ENCODE data around the gene ALDH16A1. TPM values are rescaled to one million over a fixed set of nuclear protein-coding genes. Genes with fewer than 3 reads are reported as not detected.
"Not testable (repeated sequence)": the region's sequence is repeated elsewhere in the genome, so short reads cannot be mapped to it uniquely, and the experiment has no call there.

The ALDH16A1 gene
- total RNA-seq, 1 donor from 2014 or later, result 7.7 TPM

DNA sequence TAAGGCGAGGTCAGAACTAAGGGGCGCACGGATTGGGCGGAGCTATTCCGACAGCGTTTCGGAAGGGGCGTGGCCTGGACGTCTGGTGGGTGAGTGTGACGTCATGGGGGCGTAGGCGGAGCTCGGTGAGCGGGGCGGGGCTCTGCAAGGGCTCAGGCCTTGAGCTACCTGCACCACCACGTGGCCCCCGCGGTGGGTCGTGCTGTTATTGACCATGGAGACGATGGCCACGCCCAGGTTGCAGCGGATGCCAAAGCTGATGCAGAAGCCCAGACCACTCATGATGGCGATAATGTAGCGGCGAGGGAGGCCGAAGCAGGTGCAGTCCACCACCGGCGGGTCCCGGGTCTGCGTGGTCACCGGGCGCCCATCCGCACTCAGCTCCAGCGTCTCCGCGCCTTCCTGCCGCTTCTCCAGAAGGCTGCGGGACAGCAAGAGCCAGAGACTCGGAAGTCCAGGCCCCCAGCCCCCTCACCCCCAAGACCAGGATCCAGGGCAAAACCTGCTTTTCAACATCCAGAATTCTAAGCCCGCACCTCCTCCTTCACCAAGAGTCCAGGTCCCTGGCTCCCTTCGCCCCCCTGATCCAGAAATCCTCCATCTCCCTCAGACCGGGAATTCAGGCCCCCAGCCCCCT, 16.5 kb upstream of the ALDH16A1 start:
- no peak for DNase-seq (ENCODE audit: low spot score)
- intact Hi-C loops (cut with DNase I), result no loop called here

DNA sequence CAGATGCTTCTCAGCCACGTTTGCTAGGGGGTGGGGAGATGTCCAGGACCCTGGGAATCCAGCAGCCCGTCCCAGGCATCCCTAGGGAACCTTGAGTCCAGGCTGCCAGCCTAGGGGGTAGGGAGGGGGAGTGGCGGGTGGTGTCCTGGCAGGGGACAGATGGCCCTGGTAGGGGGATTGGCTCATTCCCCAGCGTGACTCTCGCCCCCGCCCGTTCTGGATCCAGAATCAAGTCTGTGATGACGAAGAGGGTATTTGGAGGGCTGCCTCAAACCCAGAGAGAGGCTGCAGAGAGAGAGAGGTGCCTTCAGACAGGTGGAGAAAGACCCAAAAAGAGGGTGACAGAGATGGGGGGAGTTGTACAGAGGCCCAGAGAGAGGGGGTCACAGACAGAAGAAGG, 15.8 kb upstream of the ALDH16A1 start:
- intact Hi-C loops (cut with DNase I), result no loop called here
- DNase-seq (ENCODE audit: low spot score), result no peak

DNA sequence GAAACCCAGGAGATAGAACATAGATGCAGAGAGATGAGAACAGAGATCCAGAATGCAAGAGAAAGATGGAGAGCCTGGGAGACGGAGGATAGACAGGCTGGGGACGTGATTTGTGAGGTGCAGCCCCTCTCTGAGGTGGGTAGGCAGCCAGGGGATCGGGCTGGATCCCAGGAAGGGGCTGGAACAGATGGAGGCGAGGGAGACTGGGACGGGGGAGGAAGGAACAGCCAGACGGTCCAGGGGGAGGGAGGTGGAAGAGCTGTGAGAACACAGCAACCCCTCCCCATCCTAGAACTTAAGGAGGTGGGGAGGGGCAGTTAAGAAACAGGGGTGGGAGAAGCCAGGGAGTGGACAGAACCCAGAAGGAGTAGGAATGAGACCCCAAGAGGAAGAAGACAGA, 14.8 kb upstream of the ALDH16A1 start:
- no peak for DNase-seq (ENCODE audit: low spot score)
- intact Hi-C loops (cut with DNase I), result no loop called here

DNA sequence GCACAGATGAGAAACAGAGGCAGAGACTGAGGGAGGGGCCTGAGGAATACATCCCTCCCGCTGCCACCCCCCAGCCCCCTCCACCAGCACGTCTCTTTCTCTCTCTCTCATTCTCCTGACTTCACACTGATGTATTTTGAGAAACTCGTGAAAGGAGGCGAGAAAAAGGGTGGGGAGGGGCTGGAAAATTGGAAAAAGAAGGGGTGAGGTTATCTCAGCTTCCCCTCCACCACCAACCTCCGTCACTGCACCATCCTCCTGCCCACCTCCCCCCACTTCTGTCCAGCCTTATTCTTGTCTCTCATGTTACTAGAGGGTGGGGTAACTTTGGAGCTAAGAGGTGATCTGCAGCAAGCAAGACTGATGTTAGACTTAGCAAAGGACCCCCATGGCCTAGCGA, 13.2 kb upstream of the ALDH16A1 start:
- no peak for DNase-seq (ENCODE audit: low spot score)
- intact Hi-C loops (cut with DNase I), result no loop called here

DNA sequence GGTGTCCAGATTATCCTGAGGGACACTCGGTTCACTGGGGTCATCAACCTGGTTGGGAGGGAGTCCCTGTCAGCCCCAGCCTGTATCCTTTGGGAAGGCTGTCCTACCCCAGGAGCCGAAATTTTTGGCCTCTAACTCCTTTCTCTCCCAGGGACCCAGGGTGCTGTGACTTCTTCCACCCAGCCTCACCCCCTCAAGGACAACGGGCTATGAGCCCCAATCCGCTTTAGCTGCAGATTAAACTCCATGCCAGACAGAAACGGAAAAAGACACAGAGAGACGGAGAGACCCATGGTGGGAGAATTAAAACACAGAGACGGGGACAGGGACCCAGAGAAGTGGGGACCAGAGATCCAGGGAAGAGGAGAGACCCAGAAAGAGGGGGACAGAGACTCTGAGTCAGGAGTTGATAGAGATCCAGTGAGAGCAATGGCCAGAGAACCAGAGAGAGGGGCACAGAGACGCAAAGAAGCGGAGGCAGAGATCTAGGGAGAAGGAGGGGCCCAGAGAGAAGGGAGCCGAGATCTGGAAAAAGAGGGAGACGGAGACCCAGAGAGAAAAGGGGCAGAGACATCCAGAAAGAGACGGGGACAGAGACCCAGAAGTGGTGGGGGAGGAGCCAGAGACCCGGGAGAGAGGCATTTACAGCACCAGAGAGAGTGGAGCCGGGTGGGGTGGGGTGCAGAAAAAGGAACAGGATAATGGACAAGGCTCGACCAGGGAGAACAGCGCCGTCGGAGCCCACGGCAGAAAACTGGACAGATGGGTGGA, 12.4 kb upstream of the ALDH16A1 start:
- no peak for DNase-seq (ENCODE audit: low spot score)
- intact Hi-C loops (cut with DNase I), result no loop called here

DNA sequence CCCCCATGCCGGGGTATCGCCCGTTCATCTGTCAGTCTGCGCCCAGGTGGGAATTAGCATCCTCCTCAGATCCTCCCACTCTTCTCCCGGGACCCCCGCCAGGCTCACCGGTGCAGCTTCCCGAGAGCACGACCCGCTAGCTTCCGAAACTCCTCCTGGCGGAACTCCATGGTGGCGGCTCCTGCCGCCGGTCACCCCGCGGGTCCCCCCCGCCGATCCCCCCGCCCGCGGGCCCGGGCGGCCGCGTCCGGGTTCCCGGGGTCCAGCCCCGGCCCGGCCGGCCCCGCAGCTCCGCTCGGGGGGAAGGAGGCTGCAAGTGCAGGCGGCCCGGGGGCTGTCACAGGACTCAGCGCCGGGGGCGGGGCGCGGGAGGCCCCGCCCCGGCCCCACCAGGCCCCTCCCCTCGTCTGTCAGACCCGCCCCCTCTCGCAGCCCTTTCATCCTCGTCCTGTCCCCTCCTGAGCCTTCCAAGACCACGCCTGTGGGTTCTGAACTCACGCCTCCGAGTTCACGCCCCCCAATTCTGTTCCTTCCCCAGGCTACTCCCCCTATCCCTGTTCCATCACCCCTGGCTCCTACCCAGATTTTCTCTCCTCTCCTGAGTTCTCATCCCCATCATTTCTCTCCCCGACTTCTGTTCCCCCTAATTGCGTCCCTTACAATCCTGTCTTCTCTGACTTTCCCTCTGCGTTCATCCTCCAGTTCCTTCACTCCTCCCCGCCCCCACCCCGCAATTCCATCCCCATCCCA, 11.6 kb upstream of the ALDH16A1 start, which contains the start of gene SLC17A7:
TSS of gene SLC17A7 (minus strand) at position 318 of the 750 bp plus-strand sequence. CDS start at position 170, 148 bp downstream.
- DNase-seq (ENCODE audit: low spot score), result no peak
- intact Hi-C loops (cut with DNase I), result no loop called here

DNA sequence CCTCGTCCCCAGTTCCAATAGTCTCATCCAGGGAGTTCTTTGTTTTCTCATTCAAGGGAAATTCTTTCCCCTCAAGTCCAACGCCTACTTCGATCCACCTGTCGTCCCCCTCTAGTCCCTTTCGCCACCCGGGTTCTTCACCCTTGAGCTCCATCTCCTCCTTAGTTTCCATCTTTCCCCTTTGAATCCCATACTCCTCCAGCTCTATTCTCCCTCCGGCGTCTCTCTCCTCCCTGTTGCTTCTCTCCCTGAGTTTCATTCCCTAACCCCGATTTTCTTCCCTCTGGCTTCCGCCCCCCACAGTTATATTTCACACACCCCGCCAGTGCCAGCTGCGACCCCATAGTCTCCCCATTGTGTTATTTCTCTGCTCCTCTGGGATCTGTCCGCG, 11.1 kb upstream of the ALDH16A1 start:
- intact Hi-C loops (cut with DNase I), result loop anchor here (2.0 kb wide), 1 partner anchor 79 kb away; the partner anchor contains the start of genes DKKL1 and TEAD2
- DNase-seq (ENCODE audit: low spot score), result no peak

DNA sequence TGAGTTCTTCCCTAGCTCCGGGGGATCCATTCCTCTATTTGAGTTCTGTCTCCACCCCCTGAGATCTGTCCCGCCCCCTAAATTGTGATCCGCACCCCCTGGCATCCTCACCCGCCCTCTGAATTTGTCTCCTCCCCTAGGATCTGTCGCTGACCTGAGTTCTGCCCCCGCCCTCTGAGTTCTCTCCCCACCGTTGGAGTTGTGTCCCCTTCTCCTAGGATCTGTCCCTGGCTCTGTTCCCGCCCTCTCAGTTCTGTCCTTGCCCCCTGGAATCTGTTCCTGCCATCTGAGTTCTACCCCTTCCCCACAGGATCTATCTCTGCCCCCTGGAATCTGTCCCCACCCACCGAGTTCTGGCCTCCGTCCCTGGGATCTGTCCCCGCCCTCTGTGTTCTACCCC, 10.7 kb upstream of the ALDH16A1 start:
- no peak for DNase-seq (ENCODE audit: low spot score)
- intact Hi-C loops (cut with DNase I), result loop anchor here (2.0 kb wide), 1 partner anchor 80 kb away; the partner anchor contains the start of genes DKKL1 and TEAD2

DNA sequence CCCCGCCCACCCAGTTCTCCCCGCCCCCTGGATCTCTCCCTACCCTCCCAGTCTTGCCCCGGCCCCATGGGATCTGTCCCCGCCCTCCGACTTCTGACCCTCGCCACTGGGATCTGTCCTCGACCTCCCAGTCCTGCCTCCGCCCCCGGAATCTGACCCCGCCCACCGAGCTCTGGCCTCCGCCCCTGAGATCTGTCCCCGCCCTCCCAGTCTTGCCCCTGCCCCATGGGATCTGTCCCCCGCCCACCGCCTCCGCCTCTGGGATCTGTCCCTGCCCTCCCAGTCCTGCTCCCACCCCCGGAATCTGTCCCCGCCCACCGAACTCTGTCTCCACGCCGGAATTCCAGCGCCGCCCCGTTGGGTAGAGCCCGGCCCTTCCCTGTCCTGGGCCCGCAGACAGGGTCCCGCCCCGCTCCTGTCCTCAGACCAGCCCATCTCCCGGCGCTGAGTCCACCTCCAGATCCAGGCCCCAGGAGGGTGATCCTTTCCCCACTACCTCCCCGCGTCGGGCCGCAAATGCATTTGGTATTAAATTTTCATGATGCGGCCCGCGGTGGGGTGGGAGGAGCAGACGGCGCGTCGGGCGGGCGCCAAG, 10.2 kb upstream of the ALDH16A1 start:
- peak; percentile 96 for DNase-seq (ENCODE audit: low spot score)
- intact Hi-C loops (cut with DNase I), result loop anchor here (1.0 to 2.0 kb wide), 2 partner anchors 51 to 80 kb away; partner anchors contain the start of genes DKKL1 and TEAD2

DNA sequence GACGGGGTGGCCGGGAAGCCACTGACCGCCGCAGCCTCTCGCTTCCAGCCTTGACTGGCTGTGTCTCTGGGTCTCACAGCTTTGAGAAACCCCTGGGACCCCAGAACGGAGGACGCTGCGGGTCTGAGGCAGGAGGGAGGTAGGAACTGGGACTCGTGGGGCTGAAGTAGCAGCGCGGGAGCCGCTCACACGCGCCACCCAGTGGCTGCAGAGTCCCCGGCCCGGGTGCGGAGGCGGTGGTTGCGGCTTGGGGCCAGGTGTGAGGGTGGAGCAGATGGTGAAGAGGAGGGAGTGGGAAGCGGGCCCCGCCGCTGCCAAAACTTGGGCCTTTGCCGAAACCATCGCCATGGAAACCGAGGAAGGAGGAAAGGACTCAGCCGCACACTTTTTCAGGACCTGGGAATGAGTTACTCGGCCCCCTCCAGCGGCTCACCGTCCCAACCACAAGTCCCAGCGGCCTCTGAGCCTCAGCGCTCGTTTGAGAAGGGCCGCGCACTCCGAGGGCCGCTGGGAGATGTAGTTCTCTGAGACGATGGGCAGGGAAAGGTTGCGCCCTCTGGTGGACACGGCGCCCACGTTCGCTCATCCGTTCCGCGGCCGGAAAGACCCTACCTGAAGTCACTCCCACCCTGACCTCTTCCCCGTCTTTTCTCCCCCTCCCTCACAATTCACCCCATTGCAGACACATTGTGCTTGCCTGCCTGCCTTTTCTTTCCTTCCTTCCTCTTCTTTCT, 9.5 kb upstream of the ALDH16A1 start:
- intact Hi-C loops (cut with DNase I), result loop anchor here (1.0 to 2.0 kb wide), 2 partner anchors 51 to 81 kb away; partner anchors contain the start of genes DKKL1 and TEAD2
- peak; percentile 96 for DNase-seq (ENCODE audit: low spot score)

DNA sequence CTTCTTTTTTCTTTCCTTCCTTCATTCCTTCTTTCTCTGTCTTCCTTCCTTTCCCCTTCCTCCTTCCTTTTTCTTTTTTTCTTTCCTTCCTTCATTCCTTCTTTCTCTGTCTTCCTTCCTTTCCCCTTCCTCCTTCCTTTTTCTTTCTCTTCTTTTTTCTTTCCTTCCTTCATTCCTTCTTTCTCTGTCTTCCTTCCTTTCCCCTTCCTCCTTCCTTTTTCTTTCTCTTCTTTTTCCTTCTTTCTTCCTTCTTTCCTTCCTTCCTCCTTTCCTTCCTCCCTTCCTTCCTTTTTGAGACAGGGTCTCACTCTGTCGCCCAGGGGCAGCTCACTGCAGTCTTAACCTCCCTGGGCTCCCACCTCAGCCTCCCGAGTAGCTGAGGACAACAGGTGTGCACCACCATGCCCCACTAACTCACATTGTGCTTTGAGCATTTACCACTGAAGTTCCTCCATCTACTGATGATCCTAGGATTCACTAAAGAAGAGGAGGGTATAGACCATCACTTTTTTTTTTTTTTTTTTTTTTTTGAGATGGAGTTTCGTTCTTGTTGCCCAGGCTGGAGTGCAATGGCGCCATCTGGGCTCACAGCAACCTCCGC, 8.8 kb upstream of the ALDH16A1 start:
- intact Hi-C loops (cut with DNase I); DNase-seq (ENCODE audit: low spot score): not testable (repeated sequence)

DNA sequence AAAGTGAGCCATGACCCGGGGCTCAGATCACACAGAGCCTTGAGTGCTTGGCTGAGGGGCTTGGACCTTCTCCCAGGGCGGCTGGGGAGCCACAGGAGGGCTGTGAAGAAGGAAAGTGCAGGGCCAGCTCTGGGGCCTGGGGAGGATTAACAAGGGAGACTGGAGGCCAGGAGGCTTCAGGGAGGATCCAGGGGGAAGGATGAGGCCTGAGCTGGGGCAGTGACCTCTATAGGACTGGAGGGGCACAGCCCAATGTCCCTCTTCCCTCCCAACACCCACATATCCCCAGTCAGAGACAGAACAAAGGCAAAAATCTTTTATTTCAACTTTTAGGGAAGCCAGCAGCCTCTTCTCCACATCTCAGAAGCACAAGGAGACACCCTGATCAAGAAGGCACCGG, 7.0 kb upstream of the ALDH16A1 start:
- DNase-seq (ENCODE audit: low spot score), result no peak
- intact Hi-C loops (cut with DNase I), result no loop called here

DNA sequence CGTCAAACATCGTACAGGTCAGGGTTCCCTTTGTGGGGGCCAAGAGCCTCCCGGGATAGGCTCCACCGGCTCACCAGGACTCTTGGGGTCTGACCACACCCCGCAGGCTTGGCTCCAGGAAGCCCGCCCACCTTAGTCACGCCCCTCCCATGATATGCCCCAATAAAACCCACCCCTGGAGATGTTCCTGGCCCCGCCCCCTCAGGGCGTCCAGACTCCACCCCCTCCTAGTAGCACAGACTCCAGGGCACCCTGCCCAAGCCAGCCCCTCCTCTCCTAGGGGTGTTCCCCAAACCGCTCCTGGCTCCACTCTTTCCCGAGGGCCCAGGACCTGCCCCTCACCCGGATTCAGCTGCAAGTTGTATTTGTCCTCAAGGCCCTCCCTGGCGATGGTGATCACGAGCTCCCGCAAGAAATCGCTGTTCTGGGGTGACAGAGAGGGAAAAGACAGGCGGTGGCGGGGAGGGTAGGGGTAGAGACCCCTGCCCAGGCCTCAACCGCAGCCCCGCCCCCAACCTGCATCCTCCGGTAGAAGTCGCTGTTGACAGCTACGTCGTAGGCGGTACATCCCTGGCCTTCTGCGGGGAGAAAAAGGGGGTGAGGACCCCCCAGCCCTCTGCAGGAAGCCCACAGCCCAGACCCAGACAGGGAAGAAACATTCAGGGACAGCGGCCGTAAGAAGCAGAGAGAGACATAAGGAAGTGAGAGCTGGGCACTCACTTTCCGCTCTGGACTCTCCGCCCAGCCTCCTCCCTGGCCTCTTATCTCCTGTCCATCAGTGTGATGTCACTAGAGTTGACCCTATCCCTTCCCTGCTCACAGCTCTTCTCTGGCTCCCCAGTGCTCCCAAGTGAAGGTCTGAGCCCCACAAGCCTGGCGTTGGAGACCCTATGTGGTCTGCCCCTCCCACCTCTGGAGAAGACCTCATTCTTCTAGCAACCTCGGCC, 5.3 kb upstream of the ALDH16A1 start:
- no peak for DNase-seq (ENCODE audit: low spot score)
- intact Hi-C loops (cut with DNase I), result no loop called here

DNA sequence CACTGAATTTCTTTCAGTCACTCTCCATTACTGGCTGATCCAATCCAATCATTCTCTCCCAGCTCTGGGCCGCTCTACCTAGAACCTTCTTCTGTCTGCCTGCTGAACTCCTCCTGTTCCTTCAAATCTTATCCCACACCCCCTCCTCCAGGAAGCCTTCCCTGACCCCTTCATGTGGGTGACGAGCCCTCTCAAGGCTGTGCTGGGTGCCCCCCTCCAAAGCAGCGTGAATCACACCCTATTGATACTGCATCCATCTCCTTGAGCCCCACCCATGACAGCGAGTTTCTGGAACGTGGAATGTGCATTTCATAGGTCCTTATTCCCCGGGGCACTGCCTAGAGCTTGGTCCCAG, 4.6 kb upstream of the ALDH16A1 start:
- no peak for DNase-seq (ENCODE audit: low spot score)
- intact Hi-C loops (cut with DNase I), result no loop called here

DNA sequence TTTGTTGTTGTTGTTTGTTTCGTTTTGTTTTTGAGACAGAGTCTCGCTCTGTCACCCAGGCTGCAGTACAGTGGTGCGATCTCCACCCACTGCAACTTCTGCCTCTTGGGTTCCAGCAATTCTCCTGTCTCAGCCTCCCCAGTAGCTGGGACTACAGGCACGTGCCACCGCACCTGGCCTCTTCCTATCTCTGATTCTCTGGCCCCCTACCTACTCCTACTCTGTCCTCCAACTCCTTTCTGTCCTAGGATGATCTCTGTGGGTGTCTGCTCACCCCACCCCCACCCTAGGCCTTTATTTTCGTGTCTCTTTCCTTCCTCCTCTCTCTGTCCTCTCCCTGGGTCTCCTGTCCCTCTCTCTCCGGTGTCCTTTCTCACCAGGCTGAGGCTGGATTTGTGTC, 2.6 kb upstream of the ALDH16A1 start:
- no peak for DNase-seq (ENCODE audit: low spot score)
- intact Hi-C loops (cut with DNase I), result loop anchor here (5.0 kb wide), 1 partner anchor 37 kb away; the partner anchor contains the start of gene RPL13A

DNA sequence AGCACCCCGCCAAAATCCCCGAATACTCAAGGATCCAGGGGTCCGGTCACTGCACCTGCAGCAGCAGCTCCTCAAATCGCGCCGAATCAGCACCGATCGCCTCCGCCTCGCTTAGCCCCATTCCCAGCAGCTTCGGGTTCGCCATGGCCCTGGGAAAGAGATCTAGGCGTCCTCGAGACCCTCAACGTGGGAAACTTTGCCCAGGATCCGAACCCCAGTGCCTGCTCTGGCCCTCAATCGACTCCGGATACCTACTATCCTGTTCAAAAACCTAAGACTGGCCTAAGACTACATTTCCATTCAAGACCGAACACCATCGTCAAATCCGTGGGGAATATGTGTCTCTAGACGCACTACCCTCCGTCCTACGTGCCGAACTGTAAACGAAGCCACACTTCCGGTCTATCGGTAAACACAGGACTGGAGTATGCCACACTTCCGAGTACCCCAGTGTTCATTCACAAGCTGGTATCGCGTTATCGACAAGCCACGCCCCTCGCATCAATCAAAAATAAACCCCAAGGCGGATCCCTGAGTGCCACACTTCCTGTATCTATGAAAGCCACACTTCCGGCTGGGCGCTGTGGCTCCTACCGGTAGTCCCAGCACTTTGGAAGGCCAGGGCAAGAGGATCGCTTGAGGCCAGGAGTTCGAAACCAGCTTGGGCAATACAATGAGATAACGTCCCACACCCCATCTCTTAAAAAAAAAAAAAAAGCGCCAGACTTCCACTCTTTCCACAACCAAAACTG, 1.4 kb upstream of the ALDH16A1 start, which contains the start of gene PIH1D1:
TSS of gene PIH1D1 (minus strand) at position 385 of the 752 bp plus-strand sequence. CDS start at position 145, 240 bp downstream.
- DNase-seq (ENCODE audit: low spot score), result peak; percentile 95
- intact Hi-C loops (cut with DNase I), result loop anchor here (5.0 kb wide), 1 partner anchor 36 kb away; the partner anchor contains the start of gene RPL13A
